Stimulated activated CD4-positive, alpha-beta T cell treated with anti-CD3 and anti-CD28 coated beads, Interleukin-1b, Interleukin-23, amount 100 ng/mL, for 24 hours (primary cell): Measurements from ENCODE around the gene GPR89A.
"Not testable (repeated sequence)": the region's sequence is repeated elsewhere in the genome, so short reads cannot be mapped to it uniquely, and the experiment has no call there.

ENCODE experiments used
- DNase-seq, 4 experiments: peaks; one replicate each; pipeline ENCODE4 v3.0.0-alpha.2; 2020; ENCODE audit warnings: low read depth in 4 of 4, low spot score in 1 of 4

Gene GPR89A

DNA sequence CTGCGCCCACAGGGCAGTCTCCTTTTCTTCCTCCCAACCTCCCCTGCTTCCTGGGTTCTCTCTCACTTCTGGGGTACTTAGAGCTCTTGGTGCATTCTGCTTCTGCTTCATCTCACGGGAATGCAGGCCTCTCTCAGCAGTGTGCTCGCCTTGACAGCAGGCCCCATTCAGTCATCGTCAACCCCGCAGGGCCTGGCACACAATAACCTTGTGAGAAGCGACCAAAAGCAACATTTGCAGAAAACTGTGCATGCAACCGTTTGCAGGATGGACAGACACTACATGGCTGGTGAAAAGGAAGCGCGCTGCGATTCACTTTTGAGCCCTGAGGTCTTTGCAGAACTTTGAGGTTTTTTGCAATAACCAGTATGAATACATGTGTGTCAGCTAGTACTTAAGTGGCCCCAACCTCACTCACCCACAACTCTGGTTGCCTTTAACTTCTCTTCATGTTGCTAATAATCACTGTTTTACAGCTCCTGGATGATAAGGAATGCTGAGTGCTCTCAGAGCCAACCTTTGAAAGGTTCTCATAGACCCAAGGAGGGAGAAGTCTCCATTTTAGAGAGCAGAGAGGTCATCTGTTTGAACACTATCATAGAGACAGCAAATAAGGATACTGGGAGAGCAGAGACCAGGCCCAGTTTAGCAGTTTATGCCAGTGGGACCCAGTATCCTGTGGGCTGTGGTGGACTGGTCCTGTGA lies 109.0 kb downstream of the GPR89A start:
- no peak for DNase-seq

DNA sequence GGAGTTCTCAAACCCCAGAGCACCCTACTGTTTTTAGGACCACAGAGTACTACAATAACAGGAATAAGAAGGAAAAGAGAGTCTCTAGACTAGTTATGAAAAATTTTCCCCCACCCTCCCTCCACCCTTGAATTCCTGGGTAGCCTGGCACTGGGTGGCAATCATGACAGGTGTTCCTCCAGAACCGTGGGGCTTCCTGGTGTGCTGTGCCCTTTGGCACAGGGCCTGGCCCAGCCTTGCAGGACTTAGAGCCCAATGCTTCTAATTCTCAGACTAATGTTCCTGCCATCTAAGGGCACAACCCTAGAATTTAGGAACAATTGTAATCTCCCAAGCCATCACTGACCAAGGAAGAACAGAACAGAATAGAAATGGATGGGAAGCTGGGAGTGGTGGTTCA lies 110.0 kb downstream of the GPR89A start:
- DNase-seq, result no peak

DNA sequence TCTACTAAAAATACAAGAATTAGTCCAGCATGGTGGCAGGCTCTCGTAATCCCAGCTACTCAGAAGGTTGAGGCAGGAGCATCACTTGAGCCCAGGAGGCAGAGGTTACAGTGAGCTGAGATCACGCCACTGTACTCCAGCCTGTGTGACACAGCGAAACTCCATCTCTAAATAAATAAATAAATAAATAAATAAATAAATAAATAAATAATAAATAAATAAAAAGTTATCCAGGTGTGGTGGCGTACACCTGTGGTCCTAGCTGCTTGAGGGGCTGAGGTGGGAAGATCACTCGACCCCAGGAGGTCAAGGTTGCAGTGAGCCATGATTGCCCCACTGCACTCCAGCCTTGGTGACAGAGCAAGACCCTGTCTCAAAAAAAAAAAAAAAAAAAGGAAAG lies 110.7 kb downstream of the GPR89A start:
- not testable (repeated sequence) for DNase-seq

DNA sequence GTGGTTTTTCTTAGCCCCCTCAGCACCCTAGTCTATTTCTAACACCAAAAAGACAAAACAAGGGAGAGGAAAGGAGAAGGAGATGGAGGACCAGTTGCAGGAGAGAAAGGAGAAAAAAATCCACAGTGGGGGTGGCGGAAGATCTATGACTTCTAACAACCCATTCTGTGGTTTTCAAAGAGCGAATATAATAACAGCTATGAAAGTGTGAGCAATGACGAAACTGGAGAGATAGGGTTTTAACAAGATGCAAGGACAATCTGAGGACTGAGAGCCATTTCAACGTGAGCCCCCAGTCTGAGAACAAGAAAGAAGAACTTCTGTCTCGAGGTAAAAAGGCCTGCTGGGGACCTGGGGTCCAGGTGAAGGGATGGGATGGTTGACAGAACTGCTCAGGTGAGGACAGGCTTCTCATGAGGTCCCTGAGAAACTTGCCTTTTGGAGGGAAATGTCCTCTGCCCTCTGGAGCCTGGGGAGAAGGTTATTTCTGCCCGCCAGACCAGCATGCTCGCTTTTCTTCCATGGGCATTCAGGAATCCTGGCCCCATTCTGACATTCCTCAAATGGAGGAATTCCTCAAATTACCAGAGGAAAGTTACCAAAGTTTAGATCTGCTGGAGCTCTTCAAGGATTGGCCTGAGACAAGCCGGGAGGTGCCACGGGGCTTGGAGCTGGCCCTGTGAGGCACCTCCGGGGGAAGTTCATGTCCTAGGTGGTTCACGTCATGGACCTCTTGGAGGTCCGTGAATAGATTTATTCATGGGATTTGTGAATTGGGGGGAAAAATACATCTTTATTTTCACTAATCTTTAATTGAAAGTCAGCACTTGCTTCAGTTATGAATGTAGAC lies 111.7 kb downstream of the GPR89A start, which contains the start of gene CD160:
TSS of gene CD160 (plus strand) at position 270 of the 850 bp plus-strand sequence. CDS start 8,829 bp downstream, outside the sequence.
- no peak for DNase-seq
